H1 (cell line): Measurements from ENCODE around the gene ZNF423. TPM values are rescaled to one million over a fixed set of nuclear protein-coding genes. Genes with fewer than 3 reads are reported as not detected.

ENCODE experiments used
- CHD2 ChIP-seq: IDR thresholded peaks from 2 replicates; pipeline ENCODE4 v1.6.1; 2012; ENCODE audit warnings: low read length, improper control_type of control experiment
- JUN ChIP-seq: IDR thresholded peaks from 2 replicates; pipeline ENCODE4 v1.6.1; 2011; ENCODE audit warnings: low read depth, mild to moderate bottlenecking, improper control_type of control experiment, low read length
- POU5F1 ChIP-seq: IDR thresholded peaks from 2 replicates; pipeline ENCODE4 v1.6.1; 2011; ENCODE audit warnings: low read depth, mild to moderate bottlenecking, low read length, moderate library complexity
- RFX5 ChIP-seq: IDR thresholded peaks from 2 replicates; pipeline ENCODE4 v1.6.1; 2011; ENCODE audit warnings: low read depth, low read length, improper control_type of control experiment, borderline replicate concordance
- ZNF274 ChIP-seq: IDR thresholded peaks from 2 replicates; pipeline ENCODE4 v1.7.0; 2012; ENCODE audit warnings: low read length, borderline replicate concordance; ENCODE audit errors: extremely low read depth
- polyA plus RNA-seq, 7 experiments: library from polyadenylated mRNA; depleted of rRNA in 3 of 7; stranded (reverse) in 5 of 7; unstranded in 2 of 7; fragments of >200 nt in 5 of 7; fragments of 200-250 nt in 2 of 7; gene quantifications; 1 replicate in 5 of 7; 2 replicates in 1 of 7; 4 replicates in 1 of 7; pipeline versions ENCODE4 v1.2.1 to v1.2.3, GENCODE V29; 2011 to 2013; ENCODE audit warnings: missing spikeins in 2 of 7, mixed read lengths in 2 of 7
- total RNA-seq: library from RNA; stranded (reverse); fragmentation: NEBNext Ultra II Directional; extraction: Animal tissue kit (Norgen Biotek cat#: 25700); gene quantifications from 2 replicates; pipeline ENCODE4 v1.2.1, GENCODE V29; 2021

ZNF423 gene
- total and polyA plus RNA-seq, 2 of the 8 experiments (the other 6 are each of a cell fraction or from before 2014, with no cell fraction given): 38.2 to 52.3 TPM

- TF ChIP-seq CHD2: no peak
- no peak for TF ChIP-seq RFX5
- no peak for TF ChIP-seq POU5F1
- TF ChIP-seq ZNF274: no peak
- TF ChIP-seq JUN: no peak
Measured at GRCh38 chr16:49471038-49471727, 384.7 kb downstream of the ZNF423 start (continued).
